ENCODE results near the gene TRPM8.
A peak's percentile ranks its signal among the peaks of the same experiment; 100 is the strongest.

The TRPM8 gene

GRCh38 chr2:233935426-233935825, 18.3 kb downstream of the TRPM8 start:
- DNase-seq (ENCODE audit: low read depth), result no peak
- TF ChIP-seq, protein P1, sequence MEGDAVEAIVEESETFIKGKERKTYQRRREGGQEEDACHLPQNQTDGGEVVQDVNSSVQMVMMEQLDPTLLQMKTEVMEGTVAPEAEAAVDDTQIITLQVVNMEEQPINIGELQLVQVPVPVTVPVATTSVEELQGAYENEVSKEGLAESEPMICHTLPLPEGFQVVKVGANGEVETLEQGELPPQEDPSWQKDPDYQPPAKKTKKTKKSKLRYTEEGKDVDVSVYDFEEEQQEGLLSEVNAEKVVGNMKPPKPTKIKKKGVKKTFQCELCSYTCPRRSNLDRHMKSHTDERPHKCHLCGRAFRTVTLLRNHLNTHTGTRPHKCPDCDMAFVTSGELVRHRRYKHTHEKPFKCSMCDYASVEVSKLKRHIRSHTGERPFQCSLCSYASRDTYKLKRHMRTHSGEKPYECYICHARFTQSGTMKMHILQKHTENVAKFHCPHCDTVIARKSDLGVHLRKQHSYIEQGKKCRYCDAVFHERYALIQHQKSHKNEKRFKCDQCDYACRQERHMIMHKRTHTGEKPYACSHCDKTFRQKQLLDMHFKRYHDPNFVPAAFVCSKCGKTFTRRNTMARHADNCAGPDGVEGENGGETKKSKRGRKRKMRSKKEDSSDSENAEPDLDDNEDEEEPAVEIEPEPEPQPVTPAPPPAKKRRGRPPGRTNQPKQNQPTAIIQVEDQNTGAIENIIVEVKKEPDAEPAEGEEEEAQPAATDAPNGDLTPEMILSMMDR (IDR thresholded peaks at IDR 0.05; ENCODE audit: control insufficient read depth, extremely low read depth, insufficient read depth), result no peak
- H3K4me3 ChIP-seq (ENCODE audit: low read depth, low read length), result no peak overlapping the region

GRCh38 chr2:233936089-233936488, 18.9 kb downstream of the TRPM8 start:
- H3K4me3 ChIP-seq (ENCODE audit: low read depth, low read length), result no peak overlapping the region
- no peak for DNase-seq (ENCODE audit: low read depth)
- TF ChIP-seq, protein P1 (IDR thresholded peaks at IDR 0.05; ENCODE audit: control insufficient read depth, extremely low read depth, insufficient read depth), result no peak

- DNase-seq (ENCODE audit: low read depth), result no peak
- TF ChIP-seq, protein P1 (IDR thresholded peaks at IDR 0.05; ENCODE audit: control insufficient read depth, extremely low read depth, insufficient read depth), result no peak
- no peak overlapping the region for H3K4me3 ChIP-seq (ENCODE audit: low read depth, low read length)
Observed at GRCh38 chr2:233938676-233939370, 21.6 kb downstream of the TRPM8 start.

- H3K4me3 ChIP-seq (ENCODE audit: low read depth, low read length), result no peak overlapping the region
- TF ChIP-seq, protein P1 (IDR thresholded peaks at IDR 0.05; ENCODE audit: control insufficient read depth, extremely low read depth, insufficient read depth), result no peak
- peak; percentile 94 for DNase-seq (ENCODE audit: low read depth)
Observed at GRCh38 chr2:233940376-233941276, 23.5 kb downstream of the TRPM8 start.

GRCh38 chr2:233942731-233943130, 25.6 kb downstream of the TRPM8 start:
- TF ChIP-seq, protein P1 (IDR thresholded peaks at IDR 0.05; ENCODE audit: control insufficient read depth, extremely low read depth, insufficient read depth), result no peak
- no peak overlapping the region for H3K4me3 ChIP-seq (ENCODE audit: low read depth, low read length)
- DNase-seq (ENCODE audit: low read depth), result no peak

DNA sequence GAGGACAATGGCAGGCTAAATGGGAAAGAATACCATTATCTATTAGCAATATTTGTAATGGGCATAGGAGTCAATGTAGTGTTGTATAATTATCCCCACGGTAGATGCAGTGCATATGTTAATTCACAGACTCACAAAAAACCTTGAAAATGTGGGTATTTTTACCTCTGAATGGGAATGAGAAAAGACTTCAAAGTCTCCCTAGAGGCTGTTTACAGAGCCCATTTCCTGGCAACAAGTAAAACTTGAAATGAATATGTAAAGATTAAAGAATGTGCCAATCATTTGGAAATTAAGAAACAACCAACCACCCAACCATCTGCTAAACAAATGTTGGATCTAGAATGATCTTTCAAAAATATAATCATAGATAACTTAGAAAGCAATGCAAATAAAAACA, 27.1 kb downstream of the TRPM8 start:
- no peak overlapping the region for H3K4me3 ChIP-seq (ENCODE audit: low read depth, low read length)
- no peak for DNase-seq (ENCODE audit: low read depth)
- TF ChIP-seq, protein P1 (IDR thresholded peaks at IDR 0.05; ENCODE audit: control insufficient read depth, extremely low read depth, insufficient read depth), result no peak

Measured in LNCaP clone FGC (cell line).